Liver (tissue), 3 donors: ENCODE results near the gene TMEM151B.

Source experiments
- EGR1 ChIP-seq, 2 donors: IDR thresholded peaks; 2 replicates each; pipeline ENCODE4 v1.6.1; 2016 to 2018; ENCODE audit warnings: antibody characterized with exemption in 2 of 2, low read depth in 2 of 2
- HNF4A ChIP-seq, 2 donors: conservative IDR thresholded peaks; 2 replicates each; pipeline ENCODE4 v1.6.1; 2016; ENCODE audit warnings: antibody characterized with exemption in 2 of 2, mild to moderate bottlenecking in 2 of 2
- RAD21 ChIP-seq, 2 donors: IDR thresholded peaks; 2 replicates each; pipeline ENCODE4 v1.6.1; 2016; ENCODE audit warnings: antibody characterized with exemption in 2 of 2, mild to moderate bottlenecking in 2 of 2
- YY1 ChIP-seq: IDR thresholded peaks from 2 replicates; pipeline ENCODE4 v1.6.1; 2016; ENCODE audit warnings: antibody characterized with exemption, mild to moderate bottlenecking
- TF ChIP-seq, protein P1 (sequence below): fragments of 150-350 bp; IDR thresholded peaks from 2 replicates; pipeline ENCODE4 v1.5.1; 2017; ENCODE audit warnings: improper control_type of control experiment, low read depth, low read length; ENCODE audit not compliant: missing input control
- TF ChIP-seq, protein P2 (sequence below): IDR thresholded peaks from 2 replicates; pipeline ENCODE4 v1.6.1; 2016; ENCODE audit warnings: antibody characterized with exemption
- TF ChIP-seq, protein P3 (sequence below): IDR thresholded peaks from 2 replicates; pipeline ENCODE4 v1.6.1; 2016; ENCODE audit warnings: antibody characterized with exemption, mild to moderate bottlenecking
- TF ChIP-seq, protein P4 (sequence below): IDR thresholded peaks from 2 replicates; pipeline ENCODE4 v1.6.1; 2016; ENCODE audit warnings: antibody characterized with exemption
- donor health status: healthy.
- donor health status: healthy.

DNA sequence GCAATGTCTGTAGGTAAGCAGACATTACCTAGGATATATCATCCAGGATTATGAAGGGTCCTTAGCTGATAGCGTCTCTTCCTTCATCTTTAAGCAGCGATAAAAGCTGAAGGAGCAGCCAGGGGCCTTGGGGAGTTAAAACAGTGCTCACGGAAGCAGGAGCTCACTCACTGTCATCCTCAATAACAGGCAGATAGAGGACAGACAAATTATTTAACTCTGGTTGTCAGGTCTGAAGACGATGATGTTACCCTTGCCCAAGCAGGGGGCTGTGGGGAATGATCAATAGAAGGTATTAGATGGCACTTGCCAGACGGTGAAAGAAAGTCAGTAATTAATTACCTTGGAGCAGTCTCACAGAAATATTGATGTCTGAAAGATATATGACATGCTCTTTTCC is 59.6 kb downstream of the TMEM151B start:
- no peak for TF ChIP-seq RAD21 (IDR thresholded peaks at IDR 0.05)
- no peak for TF ChIP-seq HNF4A (conservative IDR thresholded peaks at IDR 0.05)
- no peak for TF ChIP-seq YY1
- TF ChIP-seq, protein P1, sequence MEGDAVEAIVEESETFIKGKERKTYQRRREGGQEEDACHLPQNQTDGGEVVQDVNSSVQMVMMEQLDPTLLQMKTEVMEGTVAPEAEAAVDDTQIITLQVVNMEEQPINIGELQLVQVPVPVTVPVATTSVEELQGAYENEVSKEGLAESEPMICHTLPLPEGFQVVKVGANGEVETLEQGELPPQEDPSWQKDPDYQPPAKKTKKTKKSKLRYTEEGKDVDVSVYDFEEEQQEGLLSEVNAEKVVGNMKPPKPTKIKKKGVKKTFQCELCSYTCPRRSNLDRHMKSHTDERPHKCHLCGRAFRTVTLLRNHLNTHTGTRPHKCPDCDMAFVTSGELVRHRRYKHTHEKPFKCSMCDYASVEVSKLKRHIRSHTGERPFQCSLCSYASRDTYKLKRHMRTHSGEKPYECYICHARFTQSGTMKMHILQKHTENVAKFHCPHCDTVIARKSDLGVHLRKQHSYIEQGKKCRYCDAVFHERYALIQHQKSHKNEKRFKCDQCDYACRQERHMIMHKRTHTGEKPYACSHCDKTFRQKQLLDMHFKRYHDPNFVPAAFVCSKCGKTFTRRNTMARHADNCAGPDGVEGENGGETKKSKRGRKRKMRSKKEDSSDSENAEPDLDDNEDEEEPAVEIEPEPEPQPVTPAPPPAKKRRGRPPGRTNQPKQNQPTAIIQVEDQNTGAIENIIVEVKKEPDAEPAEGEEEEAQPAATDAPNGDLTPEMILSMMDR: no peak
- TF ChIP-seq, protein P2, sequence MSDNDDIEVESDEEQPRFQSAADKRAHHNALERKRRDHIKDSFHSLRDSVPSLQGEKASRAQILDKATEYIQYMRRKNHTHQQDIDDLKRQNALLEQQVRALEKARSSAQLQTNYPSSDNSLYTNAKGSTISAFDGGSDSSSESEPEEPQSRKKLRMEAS: no peak
- TF ChIP-seq, protein P3, sequence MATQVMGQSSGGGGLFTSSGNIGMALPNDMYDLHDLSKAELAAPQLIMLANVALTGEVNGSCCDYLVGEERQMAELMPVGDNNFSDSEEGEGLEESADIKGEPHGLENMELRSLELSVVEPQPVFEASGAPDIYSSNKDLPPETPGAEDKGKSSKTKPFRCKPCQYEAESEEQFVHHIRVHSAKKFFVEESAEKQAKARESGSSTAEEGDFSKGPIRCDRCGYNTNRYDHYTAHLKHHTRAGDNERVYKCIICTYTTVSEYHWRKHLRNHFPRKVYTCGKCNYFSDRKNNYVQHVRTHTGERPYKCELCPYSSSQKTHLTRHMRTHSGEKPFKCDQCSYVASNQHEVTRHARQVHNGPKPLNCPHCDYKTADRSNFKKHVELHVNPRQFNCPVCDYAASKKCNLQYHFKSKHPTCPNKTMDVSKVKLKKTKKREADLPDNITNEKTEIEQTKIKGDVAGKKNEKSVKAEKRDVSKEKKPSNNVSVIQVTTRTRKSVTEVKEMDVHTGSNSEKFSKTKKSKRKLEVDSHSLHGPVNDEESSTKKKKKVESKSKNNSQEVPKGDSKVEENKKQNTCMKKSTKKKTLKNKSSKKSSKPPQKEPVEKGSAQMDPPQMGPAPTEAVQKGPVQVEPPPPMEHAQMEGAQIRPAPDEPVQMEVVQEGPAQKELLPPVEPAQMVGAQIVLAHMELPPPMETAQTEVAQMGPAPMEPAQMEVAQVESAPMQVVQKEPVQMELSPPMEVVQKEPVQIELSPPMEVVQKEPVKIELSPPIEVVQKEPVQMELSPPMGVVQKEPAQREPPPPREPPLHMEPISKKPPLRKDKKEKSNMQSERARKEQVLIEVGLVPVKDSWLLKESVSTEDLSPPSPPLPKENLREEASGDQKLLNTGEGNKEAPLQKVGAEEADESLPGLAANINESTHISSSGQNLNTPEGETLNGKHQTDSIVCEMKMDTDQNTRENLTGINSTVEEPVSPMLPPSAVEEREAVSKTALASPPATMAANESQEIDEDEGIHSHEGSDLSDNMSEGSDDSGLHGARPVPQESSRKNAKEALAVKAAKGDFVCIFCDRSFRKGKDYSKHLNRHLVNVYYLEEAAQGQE: no peak
- no peak for TF ChIP-seq EGR1 (IDR thresholded peaks at IDR 0.05; ENCODE audit: low read depth in 2 of 2)
- TF ChIP-seq, protein P4, sequence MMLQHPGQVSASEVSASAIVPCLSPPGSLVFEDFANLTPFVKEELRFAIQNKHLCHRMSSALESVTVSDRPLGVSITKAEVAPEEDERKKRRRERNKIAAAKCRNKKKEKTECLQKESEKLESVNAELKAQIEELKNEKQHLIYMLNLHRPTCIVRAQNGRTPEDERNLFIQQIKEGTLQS: no peak
